GM19467 (cell line): ENCODE results near the gene ZC3H4.
"Not testable (repeated sequence)": the region's sequence is repeated elsewhere in the genome, so short reads cannot be mapped to it uniquely, and the experiment has no call there.

ENCODE experiments used
- ATAC-seq: cut with Tn5 transposase; IDR thresholded peaks from one replicate; pipeline ENCODE4 v1.9.1; 2021; ENCODE audit warnings: mild to moderate bottlenecking, moderate library complexity; ENCODE audit not compliant: unreplicated experiment

Gene ZC3H4

DNA sequence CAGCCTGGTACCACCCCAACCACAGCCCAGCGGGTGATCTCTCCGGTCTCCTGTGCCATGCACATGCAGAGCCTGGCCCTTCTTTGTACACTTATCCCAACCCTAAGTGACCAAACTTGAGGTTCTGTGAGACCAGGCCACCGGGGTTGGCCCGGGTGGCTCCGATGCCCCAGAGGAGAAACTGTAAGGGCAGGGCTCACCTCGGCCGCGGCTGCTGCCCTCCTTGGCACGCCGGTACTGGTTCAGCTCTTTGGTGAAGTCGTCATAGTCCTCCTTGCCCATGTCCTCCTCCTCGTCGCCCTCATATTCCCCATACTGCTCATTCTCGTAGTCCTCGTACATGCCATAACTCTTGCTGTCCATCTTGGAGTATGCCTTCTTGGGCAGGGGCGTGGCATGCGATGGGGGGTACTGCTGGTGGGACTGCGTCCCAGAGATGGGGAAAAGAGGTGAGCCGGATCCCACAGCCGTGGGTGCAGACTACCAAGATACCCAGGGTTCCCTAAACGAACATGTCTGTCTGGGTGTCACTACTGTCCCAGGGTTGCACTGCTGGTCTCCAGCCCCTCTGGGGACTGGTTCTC, 23.7 kb downstream of the ZC3H4 start:
- ATAC-seq, result no peak

DNA sequence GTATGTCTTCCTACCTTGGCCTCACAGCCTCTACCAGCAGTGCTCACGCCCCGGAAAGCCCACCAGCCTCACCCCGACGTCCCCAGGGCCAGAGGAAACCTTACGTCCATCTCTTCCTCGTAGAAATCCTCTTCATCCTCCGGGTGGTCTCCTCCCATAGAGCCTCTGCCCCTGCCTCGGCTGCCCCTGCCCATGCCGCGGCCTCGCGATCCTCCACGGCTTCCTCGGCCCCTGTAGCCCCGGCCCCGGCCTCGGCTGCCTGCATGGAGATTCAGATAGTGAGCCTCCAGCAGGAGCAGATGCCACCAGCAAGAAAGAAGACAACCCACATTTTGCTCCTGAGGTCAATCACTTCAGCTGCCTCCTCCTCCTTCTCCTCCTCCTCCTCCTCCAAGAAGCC, 27.3 kb downstream of the ZC3H4 start:
- ATAC-seq, result no peak

DNA sequence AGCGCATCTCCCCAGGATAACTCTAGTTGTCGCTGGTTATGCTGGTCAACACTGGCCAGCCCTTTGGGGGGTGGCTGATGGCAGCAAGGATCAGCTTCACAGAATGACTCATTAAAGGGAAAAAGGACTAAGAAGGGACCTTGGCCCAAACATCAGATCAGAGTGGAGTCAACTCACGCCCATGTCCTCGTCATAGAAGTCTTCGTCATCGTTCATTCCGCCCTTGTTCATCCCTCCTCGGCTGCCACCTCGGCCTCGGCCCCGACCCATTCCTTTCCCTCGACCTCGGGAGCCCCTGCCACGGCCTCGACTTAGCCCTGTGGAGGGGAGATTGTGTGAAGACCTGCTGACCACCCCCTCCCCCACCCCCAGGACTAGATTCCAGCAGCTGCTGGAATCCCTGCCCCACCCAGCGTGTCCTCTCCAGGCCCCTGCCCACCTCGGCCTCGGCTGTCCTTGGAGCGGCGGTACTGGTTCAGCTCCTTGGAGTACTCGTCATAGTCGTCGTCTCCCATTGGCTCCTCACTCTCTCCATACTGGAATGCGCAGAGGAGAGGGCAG, 28.6 kb downstream of the ZC3H4 start:
- no peak for ATAC-seq

DNA sequence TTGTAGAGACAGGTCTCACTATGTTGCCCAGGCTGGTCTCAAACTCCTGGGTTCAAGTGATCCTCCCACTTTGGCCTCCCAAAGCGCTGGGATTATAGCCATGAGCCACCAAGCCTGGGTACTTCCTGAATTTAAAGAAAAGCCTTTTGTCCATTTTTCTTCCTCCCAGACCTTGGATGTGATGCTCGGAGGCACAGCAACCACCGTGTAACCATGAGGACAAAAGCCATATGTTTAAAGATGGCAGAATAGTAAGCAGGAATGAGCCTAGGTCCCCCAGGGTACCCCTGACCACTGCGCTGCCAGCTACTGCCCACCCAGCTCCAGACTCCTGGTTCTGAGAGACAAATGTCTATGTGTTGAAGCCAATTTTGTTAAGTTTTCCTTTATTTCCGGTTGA, 31.1 kb downstream of the ZC3H4 start:
- ATAC-seq, result no peak

DNA sequence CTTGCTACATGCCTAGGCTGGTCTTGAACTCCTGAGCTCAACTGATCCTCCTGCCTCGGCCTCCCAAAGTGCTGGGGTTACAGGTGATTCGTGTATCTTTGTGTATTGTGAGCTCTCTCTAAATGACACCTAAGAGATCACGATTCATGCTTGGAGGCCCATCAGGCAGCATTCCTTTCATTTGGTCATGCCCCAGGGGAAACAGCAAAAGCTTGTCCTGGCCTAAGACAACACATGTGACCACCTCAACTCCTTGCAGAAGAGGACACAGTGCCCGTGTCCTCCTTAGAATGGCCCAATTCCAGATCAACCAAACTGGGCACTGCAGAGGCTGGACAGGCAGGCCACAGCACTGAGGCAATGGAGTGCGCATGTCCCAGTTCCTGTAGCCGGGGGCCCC, 32.5 kb downstream of the ZC3H4 start:
- no peak for ATAC-seq

DNA sequence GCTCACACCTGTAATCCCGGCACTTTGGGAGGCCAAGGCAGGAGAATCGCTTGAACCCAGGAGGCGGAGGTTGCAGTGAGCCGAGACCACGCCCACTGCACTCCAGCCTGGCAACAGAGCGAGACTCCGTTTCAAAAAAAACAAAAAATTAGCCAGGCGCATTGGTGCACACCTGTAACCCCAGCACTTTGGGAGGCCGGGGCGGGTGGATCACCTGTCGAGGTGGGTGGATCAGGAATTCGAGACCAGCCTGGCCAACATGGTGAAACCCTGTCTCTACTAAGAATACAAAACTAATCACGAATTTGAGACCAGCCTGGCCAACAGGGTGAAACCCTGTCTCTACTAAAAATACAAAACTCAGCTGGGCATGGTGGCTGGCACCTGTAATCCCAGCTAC, 35.2 kb downstream of the ZC3H4 start:
- not testable (repeated sequence) for ATAC-seq

DNA sequence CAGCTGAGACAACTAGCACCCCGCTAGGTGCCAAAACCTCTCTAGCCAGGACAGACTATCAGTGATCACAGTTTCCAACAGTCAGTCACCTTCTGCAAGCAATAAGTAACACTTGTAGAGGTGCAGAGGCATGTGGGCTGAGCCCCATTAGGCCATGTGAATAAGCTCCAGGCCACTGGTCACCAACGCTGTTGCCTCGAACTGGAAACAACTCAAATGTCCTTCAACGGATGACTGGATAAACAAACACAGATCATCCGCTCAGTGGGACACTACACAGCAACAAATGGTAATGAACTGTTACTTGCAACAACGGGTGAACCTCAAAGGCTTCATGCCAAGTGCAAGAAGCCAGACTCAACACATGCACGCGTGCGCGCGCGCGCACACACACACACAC, 37.6 kb downstream of the ZC3H4 start:
- ATAC-seq, result no peak

DNA sequence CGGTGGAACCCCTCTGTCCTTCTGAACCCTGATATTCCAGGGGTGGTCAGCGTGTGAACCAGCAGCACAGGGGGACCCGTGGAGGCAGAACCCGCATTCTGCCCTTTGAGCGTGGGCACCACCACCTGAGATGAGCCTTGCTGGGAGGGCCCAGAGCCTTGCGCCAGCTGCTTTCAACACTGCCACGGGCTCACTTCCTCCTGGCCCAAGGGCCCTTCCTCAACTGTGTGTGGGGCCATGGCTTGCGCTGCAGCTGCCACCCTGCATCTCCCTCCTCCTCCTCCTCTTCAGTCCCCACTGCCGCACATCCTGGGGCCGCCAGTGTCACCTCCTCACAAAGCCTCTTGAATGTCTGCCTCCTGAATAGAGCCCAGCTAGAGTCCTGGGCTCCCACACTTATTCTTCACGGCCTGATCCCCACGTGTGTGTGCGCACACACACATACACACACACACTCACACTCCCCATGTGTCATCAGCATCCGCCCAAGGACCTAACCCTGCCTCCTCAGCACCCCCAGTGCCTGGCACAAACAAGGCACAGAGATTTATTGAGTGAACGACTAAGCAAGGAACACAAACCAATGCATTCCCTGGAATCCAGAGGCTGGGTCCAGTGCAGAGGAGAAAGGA, 38.3 kb downstream of the ZC3H4 start:
- no peak for ATAC-seq

DNA sequence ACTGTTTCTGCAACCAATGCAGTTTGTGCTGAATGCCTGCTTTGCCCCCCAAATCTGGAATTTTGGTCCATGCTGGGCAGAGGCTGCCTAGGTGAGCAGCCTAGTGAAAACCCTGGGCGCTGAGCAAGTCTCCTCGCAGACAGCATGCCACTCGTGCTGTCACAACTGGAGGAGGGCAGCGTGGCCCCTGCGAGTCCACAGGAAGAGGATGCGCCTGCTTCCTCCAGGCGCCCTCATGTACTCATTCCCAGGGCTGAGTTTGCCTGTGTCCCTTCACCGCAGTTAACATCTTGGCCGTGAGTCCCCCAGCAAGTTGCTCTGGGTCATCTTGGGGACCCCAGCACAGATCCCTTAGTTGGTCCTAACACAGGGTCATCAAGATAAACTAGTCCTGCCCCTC, 39.0 kb downstream of the ZC3H4 start:
- ATAC-seq, result no peak

DNA sequence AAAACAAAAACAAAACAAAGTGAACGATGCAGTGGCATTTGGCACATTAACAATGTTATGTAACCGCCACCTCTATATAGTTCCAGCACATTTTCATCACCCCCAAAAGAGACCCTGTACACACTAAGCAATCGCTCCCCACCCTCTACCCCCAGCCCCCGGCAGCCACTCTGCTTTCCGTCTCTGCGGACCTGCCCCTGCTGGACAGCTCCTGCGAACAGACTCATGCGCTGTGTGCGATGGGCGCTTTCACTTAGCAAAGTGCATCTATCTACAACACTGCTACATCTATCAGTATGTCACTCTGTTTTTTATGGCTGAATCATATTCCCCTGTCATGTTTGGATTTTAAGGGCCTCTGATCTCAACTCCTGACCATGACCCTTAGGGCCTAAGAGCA, 40.0 kb downstream of the ZC3H4 start:
- ATAC-seq, result no peak

DNA sequence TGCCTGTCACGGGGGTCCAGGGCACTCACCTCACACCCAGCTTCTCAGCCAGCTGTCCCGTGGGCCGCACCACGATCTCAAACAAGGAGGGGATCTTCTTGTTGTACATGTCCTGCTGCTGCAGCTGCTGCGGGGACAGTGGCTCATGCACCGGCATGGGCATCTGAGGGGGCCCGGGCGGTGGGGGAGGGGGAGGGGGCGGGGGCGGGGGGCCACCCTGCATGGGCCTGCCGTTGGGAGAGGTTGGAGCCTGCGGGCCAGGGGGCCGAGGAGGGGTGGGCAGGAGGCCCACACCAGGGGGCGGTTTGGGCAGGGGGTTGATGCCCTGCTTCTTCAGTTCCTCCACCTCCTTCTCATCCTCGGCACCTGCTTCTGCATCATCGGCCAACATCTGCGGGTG, 41.3 kb downstream of the ZC3H4 start:
- no peak for ATAC-seq

DNA sequence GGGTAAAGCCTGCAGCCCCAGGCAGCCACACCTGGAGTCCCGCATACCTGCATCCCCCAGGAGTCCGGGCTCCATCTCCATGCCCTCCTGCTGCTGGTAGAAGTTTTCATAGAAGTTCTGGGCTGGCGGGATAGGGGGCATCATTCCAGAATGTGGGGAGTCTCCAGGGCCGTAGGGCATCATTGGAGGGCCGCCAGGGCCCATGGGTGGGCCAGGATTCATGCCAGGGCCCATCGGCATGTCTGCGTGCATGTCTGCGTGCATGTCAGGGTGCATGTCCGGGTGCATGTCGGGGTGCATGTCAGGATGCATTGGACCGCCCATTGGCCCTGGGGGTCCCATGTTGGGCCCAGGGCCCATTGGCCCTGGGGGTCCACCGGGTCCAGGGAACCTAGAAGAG, 41.8 kb downstream of the ZC3H4 start:
- no peak for ATAC-seq

DNA sequence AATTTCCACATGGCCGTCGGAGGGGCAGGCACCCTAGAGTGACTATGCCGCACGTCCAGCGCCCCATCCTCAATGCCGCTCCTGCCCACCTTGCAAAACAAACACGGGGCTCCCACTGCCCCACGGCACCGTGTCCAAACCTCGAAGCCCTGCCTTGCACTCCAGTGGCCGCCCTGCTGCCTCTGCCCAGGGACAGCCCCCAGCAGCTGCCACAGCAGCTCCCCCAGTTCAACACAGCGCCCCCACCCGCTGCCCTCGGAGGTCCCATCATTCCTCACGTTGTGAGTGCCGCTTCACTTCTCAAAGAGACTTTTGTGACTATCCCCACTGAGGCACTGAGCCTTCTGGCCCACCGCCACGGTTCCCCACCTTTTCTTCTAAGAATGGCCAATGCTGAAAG, 42.8 kb downstream of the ZC3H4 start:
- ATAC-seq, result no peak

DNA sequence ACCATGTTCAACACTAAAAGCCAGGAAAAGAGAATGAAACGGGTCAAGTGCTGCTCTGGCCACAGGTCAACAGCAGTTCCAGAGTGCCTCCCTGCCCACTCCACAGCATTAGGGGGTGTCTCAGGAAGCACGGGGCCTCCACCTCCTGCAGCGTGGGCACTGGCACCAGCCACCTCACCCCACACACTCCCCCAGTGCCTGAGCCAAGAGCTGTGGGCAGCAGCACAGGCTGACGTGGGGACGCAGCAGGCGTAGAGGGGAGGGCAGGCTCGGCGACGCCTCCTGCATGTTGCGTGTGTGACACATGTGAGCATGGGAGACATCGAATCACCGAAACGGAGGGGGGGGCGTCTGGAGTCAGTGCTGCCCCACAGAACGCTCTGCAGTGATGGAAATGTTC, 43.8 kb downstream of the ZC3H4 start:
- no peak for ATAC-seq

DNA sequence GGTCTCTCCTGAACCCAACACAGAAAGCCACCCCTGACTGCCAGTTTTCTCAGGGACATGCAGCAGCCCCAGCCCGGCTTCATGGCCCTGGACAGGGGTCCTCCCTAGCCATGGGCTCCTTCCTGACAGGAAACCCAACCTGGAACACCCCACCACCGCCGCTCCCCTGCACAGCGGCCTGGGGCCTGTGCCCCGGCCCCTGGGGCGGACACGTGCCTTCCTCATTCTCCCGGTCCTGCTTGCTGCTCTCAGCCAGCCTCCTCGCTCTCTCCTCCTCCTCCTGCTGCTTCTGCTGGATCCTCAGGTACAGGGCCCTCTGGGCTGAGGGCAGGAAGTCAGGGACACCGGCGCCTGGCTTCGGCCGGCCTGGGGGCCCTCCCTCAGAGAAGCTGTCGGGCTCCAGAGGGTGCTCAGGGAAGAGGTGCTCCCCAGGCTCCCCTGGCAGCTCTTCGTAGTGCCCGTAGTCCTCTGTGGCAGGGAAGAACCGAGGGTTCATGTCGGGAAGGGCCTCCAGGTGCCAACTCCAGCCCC, 44.6 kb downstream of the ZC3H4 start:
- ATAC-seq, result no peak

DNA sequence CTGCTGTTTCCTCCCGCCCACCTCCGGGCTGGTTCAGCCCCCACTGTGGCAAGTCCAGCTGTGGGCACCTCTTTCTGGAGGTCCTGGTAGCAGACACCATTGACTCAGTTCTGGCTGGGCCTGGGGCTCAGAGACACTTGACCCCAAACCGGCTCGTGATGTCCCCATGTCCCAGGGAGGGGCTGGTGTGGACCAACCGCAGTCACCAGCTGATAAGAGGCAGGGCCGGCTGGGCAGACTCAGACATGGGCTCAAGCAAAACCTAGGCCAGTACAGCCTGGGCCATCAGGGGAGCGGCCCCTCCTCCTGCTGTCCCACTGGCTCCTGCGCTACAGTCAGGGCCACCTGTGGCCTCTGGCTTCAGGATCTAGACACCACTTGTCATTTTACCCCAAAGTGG, 45.3 kb downstream of the ZC3H4 start:
- no peak for ATAC-seq

DNA sequence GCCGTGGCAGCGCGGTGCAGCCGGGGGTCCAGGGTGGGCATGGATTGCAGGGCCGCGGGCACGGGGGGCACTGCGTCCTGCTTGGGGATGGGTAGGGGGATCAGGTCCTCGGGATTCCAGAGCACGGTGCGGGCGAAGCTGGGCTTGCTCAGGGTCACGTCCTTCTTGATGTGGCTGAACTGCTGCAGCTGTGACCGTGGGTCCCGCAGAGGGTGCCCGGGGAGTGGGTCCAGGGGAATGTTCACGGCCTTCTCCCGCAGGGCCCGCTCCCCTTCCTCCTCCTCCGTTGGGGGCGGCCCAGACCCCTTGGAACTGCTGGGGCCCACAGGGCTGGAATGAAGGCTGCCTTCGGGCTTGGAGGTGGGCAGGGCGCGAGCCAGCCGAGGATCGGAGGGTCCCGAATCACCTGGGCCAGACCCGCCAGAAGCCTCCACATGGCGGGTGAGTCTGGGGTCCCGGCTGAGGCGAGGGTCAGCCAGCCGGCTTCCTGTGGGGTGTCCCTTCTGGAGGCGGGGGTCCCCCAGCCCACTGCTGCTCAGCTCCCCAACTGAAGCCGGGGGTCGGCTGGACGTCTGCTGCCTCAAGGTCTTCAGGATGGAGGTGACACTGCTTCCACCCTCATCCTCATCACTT, 46.2 kb downstream of the ZC3H4 start:
- ATAC-seq, result no peak

DNA sequence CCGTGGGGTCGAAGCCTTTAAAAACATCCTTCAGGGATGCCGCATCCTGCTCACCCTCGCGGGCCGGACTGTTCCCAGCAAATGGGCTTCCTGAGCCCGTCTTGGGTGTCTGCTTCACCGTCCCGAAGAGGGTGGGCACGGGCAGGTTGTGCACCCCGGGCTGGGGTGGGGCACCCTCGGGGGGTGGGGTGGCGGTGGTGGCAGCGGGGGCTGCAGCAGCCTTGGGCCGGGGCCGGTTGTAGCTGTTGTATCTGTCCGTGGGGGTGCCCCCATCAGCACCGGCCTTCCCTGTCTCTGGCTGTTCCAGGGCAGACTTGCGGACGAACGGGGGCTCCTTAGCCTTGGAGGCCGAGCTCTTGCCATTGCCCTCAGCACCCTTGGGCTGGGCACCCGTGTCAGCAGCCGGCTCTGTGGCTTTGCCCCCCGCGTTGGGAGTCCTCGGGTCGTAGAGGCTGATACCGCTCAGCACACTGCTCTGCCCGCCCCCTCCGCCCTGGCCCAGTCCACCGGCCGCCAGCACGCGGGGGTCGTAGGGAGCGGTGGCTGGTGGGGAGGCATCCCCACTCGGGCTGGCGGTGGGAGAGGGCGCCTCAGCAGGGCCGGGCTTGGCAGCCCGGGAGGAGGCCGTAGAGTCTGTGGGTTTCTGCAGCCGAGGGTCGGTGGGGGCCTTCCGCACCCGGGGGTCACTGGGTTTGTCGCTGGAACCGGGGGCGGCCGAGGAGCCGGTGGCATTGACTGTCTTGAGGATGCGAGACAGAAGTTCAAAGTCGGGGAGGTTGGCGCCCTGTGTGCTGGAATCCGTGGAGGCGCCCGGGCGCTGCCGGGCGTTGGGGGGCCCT, 47.0 kb downstream of the ZC3H4 start:
- no peak for ATAC-seq

DNA sequence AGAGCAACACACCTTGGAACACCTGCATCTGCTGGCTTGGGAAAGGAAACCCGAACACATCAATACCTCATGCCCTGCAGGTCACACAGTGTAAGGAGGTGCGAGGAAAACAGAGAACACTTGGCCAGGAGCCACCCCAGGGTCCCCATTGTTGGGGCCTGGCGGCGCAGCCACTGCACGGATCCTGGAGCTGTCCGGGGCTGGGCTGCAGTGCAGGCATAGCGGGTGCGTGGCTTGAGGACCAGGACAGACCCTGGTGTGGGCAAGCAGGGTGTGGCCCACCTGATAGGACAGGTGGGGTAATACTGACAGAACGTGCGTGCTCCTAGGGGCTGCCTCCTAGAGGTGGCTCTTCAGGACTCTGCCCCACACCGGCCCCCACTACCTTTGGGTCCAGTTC, 48.3 kb downstream of the ZC3H4 start:
- ATAC-seq, result no peak

DNA sequence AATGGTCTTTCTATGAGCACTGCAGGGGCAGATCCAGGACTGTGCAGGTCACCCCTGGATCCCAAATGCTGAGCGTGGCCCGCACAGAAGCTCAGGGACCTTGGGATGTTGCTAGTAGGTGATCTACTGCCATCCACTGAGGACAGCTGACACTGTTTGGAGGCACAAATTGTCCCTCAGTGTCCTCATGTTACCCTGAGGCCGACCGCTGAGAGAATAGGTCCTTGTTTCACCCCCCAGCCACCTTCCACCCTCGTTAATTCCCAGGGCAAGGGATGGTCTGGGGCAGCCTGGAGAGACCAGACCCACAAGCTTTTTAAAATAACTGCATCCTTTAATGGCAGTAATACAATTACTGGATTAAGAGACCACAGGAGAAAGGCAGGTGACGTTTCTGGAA, 49.7 kb downstream of the ZC3H4 start:
- no peak for ATAC-seq

DNA sequence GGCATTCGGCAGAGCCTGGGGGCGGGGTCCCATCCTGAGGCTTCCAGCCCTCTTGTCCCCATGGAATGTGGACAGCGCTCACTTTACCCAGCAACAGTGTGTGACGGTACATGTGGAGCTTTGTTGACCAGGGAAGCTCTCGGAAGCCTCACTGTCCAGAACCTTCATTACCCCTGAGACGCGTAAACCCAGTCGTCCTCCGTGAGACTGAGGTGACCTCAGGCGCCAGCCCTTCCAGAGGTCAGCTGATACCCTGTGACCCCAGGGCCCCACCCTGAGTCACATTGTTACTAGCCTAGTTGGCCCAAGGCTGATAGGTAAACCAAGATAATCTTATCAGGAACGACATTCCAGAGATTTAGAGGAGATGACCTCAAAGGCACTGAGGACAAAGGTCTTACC, 55.0 kb downstream of the ZC3H4 start:
- no peak for ATAC-seq
